ENCODE data around the gene STIM1.

Gene STIM1

DNA sequence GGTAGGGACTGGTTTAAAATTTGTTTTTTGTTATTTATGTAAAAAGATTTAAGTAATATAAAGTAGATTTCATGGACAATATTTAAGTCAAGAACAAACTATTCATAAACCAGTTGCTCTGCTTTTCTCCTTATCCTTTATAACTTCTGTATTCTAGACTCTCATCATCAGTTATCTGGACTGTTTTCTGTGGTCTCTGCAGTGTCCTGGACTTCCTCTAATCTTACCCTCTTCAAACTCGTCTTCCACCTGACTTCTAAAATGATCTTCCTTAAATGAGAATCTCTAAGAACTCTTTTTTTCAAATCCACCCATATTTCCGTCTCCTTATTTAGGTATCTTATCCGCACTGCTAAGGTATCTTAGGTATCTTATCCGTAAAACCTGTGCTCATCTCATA, 247.2 kb downstream of the STIM1 start:
- Histone ChIP-seq H3K27me3 (replicated peaks) (no peaks in the 10 kb centered on the region), H3K36me3 (replicated peaks) (peaks cover 7% of the 10 kb centered on the region), H3K27ac (no peak overlapping the region), H3K4me3 (ENCODE audit: low read depth, low read length) (no peak overlapping the region)
- in situ Hi-C loops (cut with HindIII; ENCODE audit: low pct_ligation_motif_present, low sequenced_read_pairs) = no loop called here
- no peak for DNase-seq
- TF ChIP-seq, protein P1, sequence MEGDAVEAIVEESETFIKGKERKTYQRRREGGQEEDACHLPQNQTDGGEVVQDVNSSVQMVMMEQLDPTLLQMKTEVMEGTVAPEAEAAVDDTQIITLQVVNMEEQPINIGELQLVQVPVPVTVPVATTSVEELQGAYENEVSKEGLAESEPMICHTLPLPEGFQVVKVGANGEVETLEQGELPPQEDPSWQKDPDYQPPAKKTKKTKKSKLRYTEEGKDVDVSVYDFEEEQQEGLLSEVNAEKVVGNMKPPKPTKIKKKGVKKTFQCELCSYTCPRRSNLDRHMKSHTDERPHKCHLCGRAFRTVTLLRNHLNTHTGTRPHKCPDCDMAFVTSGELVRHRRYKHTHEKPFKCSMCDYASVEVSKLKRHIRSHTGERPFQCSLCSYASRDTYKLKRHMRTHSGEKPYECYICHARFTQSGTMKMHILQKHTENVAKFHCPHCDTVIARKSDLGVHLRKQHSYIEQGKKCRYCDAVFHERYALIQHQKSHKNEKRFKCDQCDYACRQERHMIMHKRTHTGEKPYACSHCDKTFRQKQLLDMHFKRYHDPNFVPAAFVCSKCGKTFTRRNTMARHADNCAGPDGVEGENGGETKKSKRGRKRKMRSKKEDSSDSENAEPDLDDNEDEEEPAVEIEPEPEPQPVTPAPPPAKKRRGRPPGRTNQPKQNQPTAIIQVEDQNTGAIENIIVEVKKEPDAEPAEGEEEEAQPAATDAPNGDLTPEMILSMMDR (IDR thresholded peaks at IDR 0.05; ENCODE audit: low read depth, low read length, missing control alignments) = no peak

DNA sequence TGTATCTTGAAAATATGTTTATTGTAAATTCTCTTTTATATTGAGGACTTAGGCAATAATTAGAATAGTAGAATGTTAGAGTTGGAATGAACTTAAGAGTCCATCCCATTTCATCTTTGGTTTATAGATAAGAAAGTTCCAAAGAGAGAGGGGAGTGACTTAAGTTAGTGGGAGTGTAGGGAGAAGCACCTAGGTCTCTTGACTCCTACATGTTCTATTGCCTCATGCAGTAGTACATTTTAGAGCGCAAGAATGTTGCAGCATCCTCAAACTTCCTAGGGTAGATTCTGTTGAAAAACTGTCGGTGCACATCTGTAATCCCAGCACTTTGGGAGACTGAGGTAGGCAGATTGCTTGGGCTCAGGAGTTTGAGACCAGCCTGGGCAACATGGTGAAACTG, 247.8 kb downstream of the STIM1 start:
- Histone ChIP-seq H3K36me3 (replicated peaks) (peaks cover 7% of the 10 kb centered on the region), H3K27me3 (replicated peaks) (no peaks in the 10 kb centered on the region), H3K27ac (no peak overlapping the region), H3K4me3 (ENCODE audit: low read depth, low read length) (no peak overlapping the region)
- no peak for DNase-seq
- in situ Hi-C loops (cut with HindIII; ENCODE audit: low pct_ligation_motif_present, low sequenced_read_pairs) = no loop called here
- TF ChIP-seq, protein P1 (IDR thresholded peaks at IDR 0.05; ENCODE audit: low read depth, low read length, missing control alignments) = no peak

DNA sequence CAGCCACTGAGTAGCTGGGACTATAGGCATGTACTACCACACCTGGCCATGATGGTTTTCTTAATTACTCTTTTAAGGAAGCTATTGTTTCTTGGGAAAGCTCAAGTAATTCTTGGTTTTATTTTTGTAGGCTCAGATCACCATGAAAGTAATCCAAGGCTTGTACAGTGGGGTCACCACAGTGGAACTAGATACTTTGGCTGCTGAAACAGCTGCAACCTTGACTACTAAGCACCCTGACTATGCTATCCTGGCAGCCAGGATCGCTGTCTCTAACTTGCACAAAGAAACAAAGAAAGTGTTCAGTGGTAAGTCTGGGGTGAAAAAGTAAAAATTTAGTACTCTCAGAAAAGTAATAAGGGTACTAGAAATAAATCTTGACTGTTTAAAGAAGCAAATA, 250.5 kb downstream of the STIM1 start:
- TF ChIP-seq, protein P1 (IDR thresholded peaks at IDR 0.05; ENCODE audit: low read depth, low read length, missing control alignments) = no peak
- in situ Hi-C loops (cut with HindIII; ENCODE audit: low pct_ligation_motif_present, low sequenced_read_pairs) = no loop called here
- no peak for DNase-seq

GRCh38 chr11:4111834-4112233, 256.4 kb downstream of the STIM1 start:
- TF ChIP-seq, protein P1 (IDR thresholded peaks at IDR 0.05; ENCODE audit: low read depth, low read length, missing control alignments) = no peak
- no peak for DNase-seq
- H3K27ac ChIP-seq = no peak overlapping the region
- in situ Hi-C loops (cut with HindIII; ENCODE audit: low pct_ligation_motif_present, low sequenced_read_pairs) = no loop called here
- H3K36me3 ChIP-seq (replicated peaks) = peaks cover 12% of the 10 kb centered on the region
- no peaks in the 10 kb centered on the region for H3K27me3 ChIP-seq (replicated peaks)
- no peak overlapping the region for H3K4me3 ChIP-seq (ENCODE audit: low read depth, low read length)

More for the DNA sequence above, 250.5 kb downstream of the STIM1 start:
- peaks cover 10% of the 10 kb centered on the region for H3K36me3 ChIP-seq (replicated peaks)
- no peak overlapping the region for H3K4me3 ChIP-seq (ENCODE audit: low read depth, low read length)
- H3K27ac ChIP-seq = no peak overlapping the region
- no peaks in the 10 kb centered on the region for H3K27me3 ChIP-seq (replicated peaks)

GRCh38 chr11:4115128-4115527, 259.7 kb downstream of the STIM1 start:
- DNase-seq = no peak
- TF ChIP-seq, protein P1 (IDR thresholded peaks at IDR 0.05; ENCODE audit: low read depth, low read length, missing control alignments) = no peak
- in situ Hi-C loops (cut with HindIII; ENCODE audit: low pct_ligation_motif_present, low sequenced_read_pairs) = no loop called here
- H3K27me3 ChIP-seq (replicated peaks) = no peaks in the 10 kb centered on the region
- H3K4me3 ChIP-seq (ENCODE audit: low read depth, low read length) = no peak overlapping the region
- no peak overlapping the region for H3K27ac ChIP-seq
- H3K36me3 ChIP-seq (replicated peaks) = peaks cover 7% of the 10 kb centered on the region

- Histone ChIP-seq H3K36me3 (replicated peaks) (peaks cover 12% of the 10 kb centered on the region), H3K27me3 (replicated peaks) (no peaks in the 10 kb centered on the region), H3K4me3 (ENCODE audit: low read depth, low read length) (no peak overlapping the region), H3K27ac (peak overlapping the region; percentile 73)
- in situ Hi-C loops (cut with HindIII; ENCODE audit: low pct_ligation_motif_present, low sequenced_read_pairs) = no loop called here
- DNase-seq = peak; percentile 31
- TF ChIP-seq, protein P1 (IDR thresholded peaks at IDR 0.05; ENCODE audit: low read depth, low read length, missing control alignments) = no peak
These were observed 262.6 kb downstream of the STIM1 start for GRCh38 chr11:4118107-4118506.

All from brain microvascular endothelial cell (primary cell).